CD14-positive monocyte (primary cell): ENCODE measurements around the gene RAPGEF2. TPM values are rescaled to one million over a fixed set of nuclear protein-coding genes. Genes with fewer than 3 reads are reported as not detected.

Source experiments
- DNase-seq, 3 donors: peaks; one replicate each; pipeline ENCODE4 v3.0.0-alpha.2; 2011 to 2022
- H2AFZ ChIP-seq: 2 replicates; pipeline ENCODE4 v1.6.0; 2012; ENCODE audit warnings: mild to moderate bottlenecking, low read depth, low read length, inconsistent platforms; ENCODE audit not compliant: insufficient read depth, poor library complexity, severe bottlenecking
- H3K27ac ChIP-seq, 2 donors: 1 replicate in 1 of 2; 2 replicates in 1 of 2; pipeline ENCODE4 v1.5.1; 2012 to 2013; ENCODE audit warnings: low read length in 2 of 2, control low read depth in 1 of 2, inconsistent platforms in 1 of 2, low read depth in 1 of 2, mild to moderate bottlenecking in 1 of 2
- H3K27me3 ChIP-seq, 2 donors: one replicate each; pipeline versions ENCODE4 v1.6.0 to v1.6.1; 2011 to 2013; ENCODE audit warnings: low read length in 2 of 2; ENCODE audit not compliant: control insufficient read depth in 2 of 2, insufficient read depth in 2 of 2
- H3K36me3 ChIP-seq, 2 donors: replicated peaks in 1 of 2; 1 replicate in 1 of 2; 2 replicates in 1 of 2; pipeline versions ENCODE4 v1.5.1 to v1.6.1; 2012 to 2013; ENCODE audit warnings: low read length in 2 of 2, control low read depth in 1 of 2, inconsistent platforms in 1 of 2, mild to moderate bottlenecking in 1 of 2; ENCODE audit not compliant: insufficient read depth in 2 of 2, control insufficient read depth in 1 of 2
- H3K4me1 ChIP-seq, 2 donors: 1 replicate in 1 of 2; 2 replicates in 1 of 2; pipeline versions ENCODE4 v1.5.1 to v1.6.1; 2012 to 2013; ENCODE audit warnings: low read length in 2 of 2, control low read depth in 1 of 2, inconsistent platforms in 1 of 2, mild to moderate bottlenecking in 1 of 2, moderate library complexity in 1 of 2; ENCODE audit not compliant: insufficient read depth in 2 of 2, control insufficient read depth in 1 of 2
- H3K4me2 ChIP-seq: replicated peaks from 2 replicates; pipeline ENCODE3; 2012; ENCODE audit warnings: low read length, moderate library complexity, mild to moderate bottlenecking; ENCODE audit not compliant: poor library complexity, severe bottlenecking; ENCODE audit errors: extremely low read depth
- H3K4me3 ChIP-seq, 3 experiments: fragments of 200-600 bp in 1 of 3; sonication (generic) in 1 of 3; replicated peaks in 1 of 3; 1 replicate in 2 of 3; 2 replicates in 1 of 3; pipeline ENCODE4 v1.5.1; 2011 to 2013; ENCODE audit warnings: low read length in 3 of 3, mild to moderate bottlenecking in 3 of 3, control low read depth in 2 of 3, low read depth in 2 of 3, inconsistent platforms in 1 of 3, moderate library complexity in 1 of 3
- H3K79me2 ChIP-seq: 2 replicates; pipeline ENCODE4 v1.6.0; 2012; ENCODE audit warnings: mild to moderate bottlenecking, control low read depth, inconsistent platforms, low read length, moderate library complexity; ENCODE audit not compliant: insufficient read depth
- H3K9ac ChIP-seq: 2 replicates; pipeline ENCODE4 v1.6.0; 2017; ENCODE audit warnings: low read length, mild to moderate bottlenecking; ENCODE audit not compliant: insufficient read depth, poor library complexity, severe bottlenecking
- H3K9me3 ChIP-seq, 2 donors: replicated peaks in 1 of 2; 1 replicate in 1 of 2; 2 replicates in 1 of 2; pipeline versions ENCODE4 v1.5.1 to v1.6.1; 2012 to 2013; ENCODE audit warnings: low read length in 2 of 2, control low read depth in 1 of 2; ENCODE audit not compliant: control insufficient read depth in 1 of 2, insufficient read depth in 1 of 2
- H4K20me1 ChIP-seq: 2 replicates; pipeline ENCODE4 v1.6.0; 2012; ENCODE audit warnings: mild to moderate bottlenecking, low read length, control low read depth, moderate library complexity; ENCODE audit not compliant: insufficient read depth
- H3K27ac Mint-ChIP-seq, 7 donors: one replicate each; pipeline ENCODE4 v1.8.0; 2020; ENCODE audit warnings: mild to moderate bottlenecking in 7 of 7, mixed read lengths in 7 of 7, moderate library complexity in 6 of 7, inconsistent platforms in 2 of 7
- H3K27me3 Mint-ChIP-seq, 3 donors: one replicate each; pipeline ENCODE4 v1.8.0; 2021 to 2022; ENCODE audit warnings: low read depth in 3 of 3, mild to moderate bottlenecking in 3 of 3, mixed read lengths in 3 of 3, moderate library complexity in 3 of 3, inconsistent platforms in 1 of 3
- H3K36me3 Mint-ChIP-seq, 2 donors: one replicate each; pipeline ENCODE4 v1.8.0; 2020; ENCODE audit warnings: mixed read lengths in 2 of 2, inconsistent platforms in 1 of 2, mild to moderate bottlenecking in 1 of 2
- H3K4me1 Mint-ChIP-seq: one replicate; pipeline ENCODE4 v1.8.0; 2020; ENCODE audit warnings: mild to moderate bottlenecking, mixed read lengths
- H3K4me3 Mint-ChIP-seq, 2 donors: one replicate each; pipeline ENCODE4 v1.8.0; 2020; ENCODE audit warnings: mild to moderate bottlenecking in 2 of 2, mixed read lengths in 2 of 2, moderate library complexity in 1 of 2
- H3K9me3 Mint-ChIP-seq, 7 donors: one replicate each; pipeline ENCODE4 v1.8.0; 2020 to 2022; ENCODE audit warnings: mixed read lengths in 7 of 7, mild to moderate bottlenecking in 6 of 7, moderate library complexity in 6 of 7, inconsistent platforms in 2 of 7
- CTCF ChIP-seq: fragments of 200-600 bp; IDR thresholded peaks from one replicate; pipeline ENCODE4 v1.8.0; 2022; ENCODE audit warnings: antibody characterized with exemption, mild to moderate bottlenecking
- WGBS: methylation state at CpG from one replicate; pipeline ENCODE4 v1.1.5; 2013; ENCODE audit warnings: missing lambda C conversion rate; ENCODE audit not compliant: insufficient coverage; 5-methylcytosine and 5-hydroxymethylcytosine counted together
- intact Hi-C, 2 donors: fragments of 100-400 bp; cut with micrococcal nuclease; formaldehyde crosslinking; loops; one replicate each; pipeline versions ENCODE4 v1.15.0 to v1.15.1; 2023
- polyA plus RNA-seq, 3 donors: library from polyadenylated mRNA; depleted of rRNA in 1 of 3; unstranded in 2 of 3; stranded (reverse) in 1 of 3; fragments of 300-500 nt in 2 of 3; fragments of >200 nt in 1 of 3; fragmentation: Illumina TruSeq in 2 of 3; gene quantifications; 1 replicate in 2 of 3; 2 replicates in 1 of 3; pipeline ENCODE4 v1.2.3, GENCODE V29; 2012 to 2021

RAPGEF2 gene
- polyA plus RNA-seq, 3 donors, result 1.5 to 29.8 (median 2.0) TPM

- H4K20me1 ChIP-seq, result peaks cover 51% of the 10 kb centered on the region
- peaks cover 5 to 12% of the 10 kb centered on the region in 2 donors for H3K4me1 ChIP-seq
- H3K4me3 Mint-ChIP-seq, result no peak overlapping the region
- no peak overlapping the region for H3K27ac Mint-ChIP-seq
- H2AFZ ChIP-seq, result no peak overlapping the region
- H3K36me3 ChIP-seq, result peaks cover 2 to 8% of the 10 kb centered on the region in 2 donors
- no peak overlapping the region for H3K4me3 ChIP-seq
- H3K9ac ChIP-seq, result no peak overlapping the region
- WGBS, result 100% methylated on average over 1 of the region's 3 CpGs
- intact Hi-C loops, result no loop called here
- H3K27me3 ChIP-seq, result no peaks in the 10 kb centered on the region
- TF ChIP-seq CTCF, result no peak
- peaks cover 0 to 1% (median under 1%) of the 10 kb centered on the region in 7 donors for H3K9me3 Mint-ChIP-seq
- peaks cover 5% of the 10 kb centered on the region for H3K79me2 ChIP-seq
- peaks cover 15% of the 10 kb centered on the region for H3K4me1 Mint-ChIP-seq
- DNase-seq, result no peak
- H3K36me3 Mint-ChIP-seq, result peaks cover 19 to 22% of the 10 kb centered on the region in 2 donors
- no peak overlapping the region for H3K4me2 ChIP-seq
- H3K27ac ChIP-seq, result no peak overlapping the region
- H3K27me3 Mint-ChIP-seq, result no peaks in the 10 kb centered on the region
- no peaks in the 10 kb centered on the region for H3K9me3 ChIP-seq
These were observed 108.1 kb downstream of the RAPGEF2 start for GRCh38 chr4:159210975-159211374.

DNA sequence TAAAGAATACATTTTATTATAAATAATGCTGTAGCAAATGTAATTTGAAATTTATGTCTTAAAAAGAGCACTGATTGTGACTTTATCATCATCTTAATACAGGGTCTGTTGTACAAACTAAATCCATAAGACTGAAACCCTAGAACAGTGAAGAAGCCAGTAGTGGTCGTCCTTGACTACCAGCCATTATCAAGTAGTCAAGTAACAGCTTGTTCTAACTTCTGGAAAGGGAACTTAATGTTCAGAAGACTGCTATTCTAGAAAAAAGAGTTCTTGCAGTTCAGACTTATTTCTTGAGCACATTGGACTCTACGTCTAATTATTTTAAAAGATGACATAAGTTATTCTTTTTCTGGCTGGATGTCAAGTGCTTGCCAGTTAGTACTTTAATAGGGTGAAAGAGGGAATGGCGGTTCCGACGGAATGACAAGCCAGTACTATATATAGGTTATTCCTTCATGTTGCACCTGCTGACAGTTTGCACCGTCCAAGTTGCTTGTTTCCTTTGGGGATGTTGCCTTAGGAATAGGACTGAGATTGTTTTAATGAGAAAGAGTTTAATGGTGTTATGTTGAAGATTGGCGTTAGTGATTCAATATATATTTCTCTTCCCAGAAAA lies 109.9 kb downstream of the RAPGEF2 start:
- H4K20me1 ChIP-seq, result peaks cover 55% of the 10 kb centered on the region
- no peaks in the 10 kb centered on the region for H3K27me3 ChIP-seq
- no peak overlapping the region for H3K27ac ChIP-seq
- intact Hi-C loops, result no loop called here
- Mint-ChIP-seq H3K4me1 (no peaks in the 10 kb centered on the region), H3K36me3 (peaks cover 16 to 22% of the 10 kb centered on the region in 2 donors), H3K27ac (no peak overlapping the region), H3K27me3 (no peaks in the 10 kb centered on the region), H3K4me3 (no peak overlapping the region), H3K9me3 (no peaks in the 10 kb centered on the region)
- no peak overlapping the region for H3K4me3 ChIP-seq
- H3K4me2 ChIP-seq, result no peak overlapping the region
- H3K9me3 ChIP-seq, result no peaks in the 10 kb centered on the region
- no peak overlapping the region for H3K9ac ChIP-seq
- DNase-seq, result no peak
- TF ChIP-seq CTCF, result no peak
- 100% methylated on average over 5 of the region's 7 CpGs for WGBS
- H3K4me1 ChIP-seq, result no peaks in the 10 kb centered on the region
- no peak overlapping the region for H2AFZ ChIP-seq
- H3K36me3 ChIP-seq, result peaks cover 2 to 8% of the 10 kb centered on the region in 2 donors
- peaks cover 3% of the 10 kb centered on the region for H3K79me2 ChIP-seq
